HG02852 (cell line): Measurements from ENCODE around the gene BCR.

ENCODE experiments used
- ATAC-seq: cut with Tn5 transposase; IDR thresholded peaks from one replicate; pipeline ENCODE4 v1.9.1; 2021; ENCODE audit warnings: mild to moderate bottlenecking, moderate library complexity; ENCODE audit not compliant: unreplicated experiment

Gene BCR

GRCh38 chr22:23193882-23194281 lies 13.6 kb downstream of the BCR start:
- no peak for ATAC-seq

GRCh38 chr22:23196165-23196564 lies 15.9 kb downstream of the BCR start:
- ATAC-seq, result no peak

- ATAC-seq, result no peak
These were observed 17.5 kb downstream of the BCR start for GRCh38 chr22:23197836-23198235.

DNA sequence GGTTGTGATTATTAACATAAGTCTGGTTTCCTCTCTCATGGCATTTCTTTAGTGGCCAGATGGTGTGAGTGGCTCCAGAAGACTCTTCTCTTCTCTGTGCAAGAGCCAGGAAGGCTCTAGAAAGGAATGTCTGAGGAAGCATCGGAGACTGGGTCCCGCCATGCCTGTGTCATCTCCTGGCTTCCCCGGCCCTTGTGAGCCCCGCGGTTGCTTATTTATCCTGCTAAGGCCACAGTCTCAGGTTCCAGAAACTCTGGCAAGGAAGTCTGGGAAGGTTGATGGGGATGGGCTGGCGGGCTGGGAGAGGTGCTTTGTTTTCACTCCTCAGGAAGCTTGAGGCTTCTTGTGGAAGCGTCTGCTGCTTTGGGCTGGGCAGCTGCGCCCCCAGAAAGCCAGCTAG lies 18.9 kb downstream of the BCR start:
- ATAC-seq, result no peak

- ATAC-seq, result no peak
These were observed 20.6 kb downstream of the BCR start for GRCh38 chr22:23200898-23201297.

DNA sequence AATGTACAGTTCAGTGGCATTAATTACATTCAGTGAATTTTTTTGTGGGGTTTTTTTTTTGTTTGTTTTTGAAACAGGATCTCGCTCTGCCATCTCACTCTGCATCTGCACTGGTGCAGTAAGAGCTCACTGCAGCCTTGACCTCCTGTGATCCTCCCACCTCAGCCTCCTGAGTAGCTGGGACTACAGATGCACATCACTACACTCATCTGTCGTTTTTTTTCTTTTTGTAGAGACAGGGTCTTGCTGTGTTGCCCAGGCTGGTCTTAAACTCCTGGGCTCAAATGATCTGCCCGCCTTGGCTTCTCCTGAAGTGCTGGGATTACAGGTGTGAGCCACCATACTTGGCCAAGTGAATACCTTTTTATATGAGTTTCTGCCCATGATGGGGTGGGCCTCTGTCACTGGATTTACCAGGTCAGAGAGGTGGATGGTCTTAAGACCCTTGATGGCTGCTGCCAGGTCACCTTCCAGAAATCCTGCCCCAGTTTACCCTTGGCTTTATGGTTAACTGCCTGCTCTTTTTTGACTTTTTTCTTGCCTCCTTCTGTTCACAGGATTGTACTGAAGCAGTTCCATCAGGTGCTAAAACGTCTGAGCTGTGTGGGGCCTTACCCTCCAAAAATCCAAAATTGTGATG lies 22.6 kb downstream of the BCR start:
- ATAC-seq, result no peak

DNA sequence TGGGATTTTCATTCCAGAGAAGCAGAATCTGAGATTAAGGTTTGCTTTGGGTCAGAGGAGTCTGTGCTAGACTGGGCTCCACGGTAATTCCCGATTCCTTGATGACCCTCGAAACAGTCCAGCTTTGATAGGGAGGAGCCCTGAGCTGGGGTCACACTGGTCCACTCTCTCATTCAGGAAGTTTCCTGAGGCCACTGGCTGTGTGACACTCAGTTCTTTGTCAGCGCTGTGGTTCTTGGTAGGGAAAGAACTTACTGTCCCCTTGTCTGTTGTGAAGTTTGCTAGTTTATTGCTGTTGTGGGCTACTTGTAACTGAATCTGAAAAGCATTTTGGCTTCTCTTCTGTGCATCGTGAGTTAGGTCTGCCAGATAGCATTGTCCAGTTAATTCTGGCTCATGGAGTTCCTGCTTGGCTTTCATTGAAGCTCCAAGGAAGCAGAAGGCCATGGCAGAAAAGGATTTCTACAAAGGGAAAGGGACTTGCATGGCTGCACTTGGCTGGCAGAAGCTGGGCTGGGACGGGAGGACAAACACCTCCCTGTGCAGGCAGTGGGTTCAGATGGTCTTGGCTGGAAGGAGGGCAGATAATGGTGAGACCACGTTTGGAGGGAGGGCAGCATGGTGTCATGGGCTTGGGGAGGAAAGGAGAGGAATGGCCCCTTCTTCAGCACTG lies 23.3 kb downstream of the BCR start:
- no peak for ATAC-seq

DNA sequence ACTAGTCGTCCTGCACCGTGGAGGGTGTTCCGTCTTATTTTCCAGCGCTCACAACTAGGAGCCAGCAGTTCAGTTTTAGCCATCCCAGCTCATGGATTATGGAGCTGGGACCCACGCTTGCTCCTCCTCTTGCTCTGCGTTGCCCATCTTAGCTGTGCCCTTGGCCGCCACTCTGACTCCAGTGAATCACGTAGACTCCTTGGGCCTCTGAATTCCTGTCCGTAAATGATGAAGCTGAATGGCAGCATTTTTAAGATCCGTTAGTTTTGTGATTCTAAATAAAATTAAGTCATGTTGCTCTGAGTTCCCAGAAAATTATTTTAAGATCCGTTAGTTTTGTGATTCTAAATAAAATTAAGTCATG lies 23.8 kb downstream of the BCR start:
- no peak for ATAC-seq

GRCh38 chr22:23204541-23205157 lies 24.3 kb downstream of the BCR start:
- no peak for ATAC-seq

DNA sequence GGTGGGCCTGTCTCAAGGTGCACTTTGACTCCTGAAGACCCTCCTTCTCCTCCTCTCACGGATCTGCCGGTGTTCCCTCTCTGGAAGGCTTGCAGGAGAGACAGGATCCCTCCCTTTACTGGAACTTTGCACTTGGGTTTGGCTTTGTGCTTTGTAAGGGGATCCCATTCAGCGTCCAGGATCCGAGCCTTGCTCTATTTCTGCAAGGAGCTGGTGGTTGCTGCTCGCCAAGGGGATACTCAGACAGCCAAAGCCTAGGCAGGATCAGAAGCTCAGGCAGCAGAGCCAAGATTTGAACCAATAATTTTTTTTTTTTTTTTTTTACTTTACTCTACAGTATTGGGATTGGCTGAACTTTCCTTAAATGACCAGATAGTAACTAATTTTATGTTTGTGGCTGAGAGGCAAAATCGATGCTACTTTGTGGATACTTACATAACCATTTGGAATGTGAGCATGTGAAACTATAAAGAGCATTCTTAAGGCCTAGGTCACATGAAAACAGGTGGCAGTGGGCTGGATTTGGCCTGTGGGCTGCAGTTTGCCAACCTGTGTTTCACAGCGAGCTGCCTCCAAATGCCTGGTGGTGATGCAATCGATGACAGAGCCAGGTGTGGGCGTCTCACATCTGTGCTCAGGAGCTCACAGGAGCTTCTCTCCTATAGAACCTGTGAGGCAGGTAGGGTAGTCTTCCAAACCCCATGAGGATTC lies 25.2 kb downstream of the BCR start:
- ATAC-seq, result no peak

- ATAC-seq, result no peak
These were observed 26.6 kb downstream of the BCR start for GRCh38 chr22:23206915-23207314.

GRCh38 chr22:23207729-23208393 lies 27.6 kb downstream of the BCR start:
- ATAC-seq, result no peak

DNA sequence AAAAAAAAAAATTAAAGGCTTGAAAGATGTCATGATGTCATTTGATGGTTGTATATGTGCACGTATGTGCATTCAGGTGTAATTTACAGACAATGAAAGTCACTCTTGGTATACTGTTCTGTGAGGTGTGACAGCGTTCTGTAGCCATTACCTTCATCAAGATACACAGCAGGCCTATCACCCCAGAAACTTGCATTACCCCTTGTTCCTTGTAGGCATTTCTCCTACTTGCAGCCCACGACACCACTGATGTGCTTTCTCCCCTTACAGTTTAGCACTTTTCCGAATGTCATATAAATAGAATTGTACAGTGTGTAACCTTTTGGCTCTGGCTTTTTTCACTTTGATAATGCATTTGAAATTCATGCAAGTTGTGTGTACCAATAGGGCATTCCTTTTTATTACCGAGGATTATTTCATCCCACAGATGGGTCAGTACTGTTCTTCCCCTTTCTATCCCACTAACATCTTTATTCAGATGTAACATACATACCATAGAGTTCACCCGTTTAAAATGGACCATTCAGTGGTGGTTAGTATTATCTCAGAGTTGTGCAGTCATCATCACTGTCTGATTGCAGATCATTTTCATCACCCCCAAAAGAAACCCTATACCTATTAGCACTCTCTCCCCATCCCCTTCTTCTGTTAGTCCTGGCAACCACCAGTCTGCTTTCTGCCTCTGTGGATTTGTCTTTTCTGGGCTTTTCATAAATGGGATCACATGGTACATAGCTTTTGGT lies 30.3 kb downstream of the BCR start:
- ATAC-seq, result no peak

GRCh38 chr22:23211622-23212021 lies 31.3 kb downstream of the BCR start:
- ATAC-seq, result no peak

- no peak for ATAC-seq
These were observed 32.0 kb downstream of the BCR start for GRCh38 chr22:23212061-23213021.

DNA sequence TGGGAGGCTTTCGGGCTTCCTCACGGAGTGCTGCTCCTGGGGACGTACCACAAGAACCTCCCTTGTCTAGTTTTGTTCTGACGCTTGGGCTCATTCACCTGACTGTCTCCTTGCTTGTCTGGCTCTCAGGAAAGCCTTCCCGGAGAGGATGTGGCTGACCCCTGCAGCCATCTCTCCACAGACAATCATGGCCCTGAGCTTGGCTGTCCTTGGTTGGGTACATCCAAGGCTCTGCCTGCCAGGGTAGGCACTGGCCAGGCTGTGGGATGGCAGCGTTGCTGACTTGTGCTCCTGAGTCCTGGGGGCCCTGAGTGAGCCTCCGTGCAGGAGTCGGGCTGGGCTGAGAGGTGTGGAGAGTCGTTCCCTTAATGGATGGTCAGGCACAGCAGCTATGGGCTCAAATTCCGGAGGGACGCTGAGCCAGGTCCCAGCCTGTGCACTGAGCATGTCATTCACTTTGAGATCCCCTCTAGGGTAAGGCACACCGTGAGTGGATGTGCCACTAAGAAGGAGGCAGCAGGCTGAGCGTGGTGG lies 32.8 kb downstream of the BCR start:
- ATAC-seq, result no peak

DNA sequence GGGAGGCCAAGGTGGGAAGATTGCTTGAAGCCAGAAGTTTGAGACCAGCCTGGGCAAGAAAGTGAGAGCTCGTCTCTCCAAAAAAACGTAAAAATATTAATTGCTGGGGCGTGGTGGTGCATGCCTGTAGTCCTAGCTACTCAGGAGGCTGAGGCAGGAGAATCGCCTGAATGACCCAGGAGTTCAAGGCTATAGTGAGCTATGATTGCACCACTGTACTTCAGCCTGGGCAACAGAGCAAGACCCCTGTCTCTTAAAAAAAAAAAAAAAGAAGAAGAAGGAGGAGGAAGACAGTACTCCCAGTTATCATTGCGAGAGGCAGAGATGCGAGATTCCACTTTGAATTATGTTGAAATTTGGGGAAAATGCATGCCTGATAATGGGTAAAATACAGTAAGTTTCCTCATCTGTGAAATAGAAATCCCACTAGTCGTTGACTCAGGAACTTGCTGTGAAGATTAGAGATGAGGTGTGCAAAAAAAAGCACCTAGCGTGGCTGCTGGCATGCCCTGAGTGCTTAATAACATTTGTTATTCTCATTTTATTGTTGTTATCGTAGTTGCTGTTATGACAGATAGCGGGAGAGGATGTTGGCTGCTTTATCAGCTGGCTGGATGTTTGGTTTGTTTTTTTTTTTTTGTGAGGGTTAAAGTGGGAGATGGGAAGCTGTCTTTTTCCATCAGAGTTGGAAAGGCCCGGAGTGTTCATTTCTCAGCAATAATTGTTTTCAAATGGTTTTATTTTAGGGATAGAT lies 33.4 kb downstream of the BCR start:
- no peak for ATAC-seq

GRCh38 chr22:23214398-23214797 lies 34.1 kb downstream of the BCR start:
- ATAC-seq, result no peak
